ENCODE measurements around the gene POC5. TPM values are rescaled to one million over a fixed set of nuclear protein-coding genes. Genes with fewer than 3 reads are reported as not detected.

The POC5 gene
- total RNA-seq, 1 experiment from 2014 or later = 14.8 TPM

DNA sequence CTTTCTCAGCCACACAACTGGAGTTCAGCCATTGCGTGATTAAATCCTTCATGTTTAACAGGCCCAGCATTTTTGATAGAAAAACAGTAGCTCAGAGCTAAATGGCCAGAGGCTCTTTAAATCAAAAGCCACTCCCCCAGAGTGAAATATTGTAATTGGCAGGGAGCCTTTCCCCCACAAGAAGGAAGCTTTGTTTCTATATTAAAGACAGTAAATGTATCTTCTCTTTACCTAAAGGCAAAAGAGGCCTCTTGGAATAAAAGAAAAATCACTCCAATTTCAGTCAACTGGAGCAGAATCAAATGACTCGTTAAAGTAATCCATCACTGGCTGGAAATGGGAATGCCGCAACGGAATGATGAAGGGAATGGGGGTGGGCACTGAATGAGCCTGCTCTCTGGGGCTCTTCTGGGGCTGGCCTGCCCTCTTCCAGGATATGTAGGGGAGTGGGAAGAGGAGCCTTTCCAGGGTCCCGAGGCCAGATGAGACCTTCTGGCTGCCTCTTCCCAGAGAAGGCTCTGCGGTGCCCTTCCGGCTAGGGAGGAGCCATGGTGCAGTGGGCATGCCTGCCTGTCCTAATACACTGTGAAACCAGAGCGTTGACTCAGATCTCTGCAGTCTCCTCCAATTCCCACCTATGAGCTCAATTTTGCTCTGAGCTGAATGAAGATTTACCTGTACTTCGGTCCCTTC, 60.8 kb downstream of the POC5 start:
- no peaks in the 10 kb centered on the region for H3K36me3 ChIP-seq (ENCODE audit: control insufficient read depth in 1 of 2, insufficient read depth in 2 of 2, low read length in 2 of 2)
- no peak overlapping the region for H3K27ac ChIP-seq (ENCODE audit: low read depth, low read length)
- no peak overlapping the region for H3K4me2 ChIP-seq (ENCODE audit: low read length)
- ChIA-PET POLR2A (no interaction called here), RAD21 (ENCODE audit: low non-redundant PET in 1 of 2, low total read pairs in 2 of 2, uncharacterized antibody in 2 of 2, unreplicated experiment in 2 of 2) (no interaction called here), CTCF (no interaction called here)
- H3K9me2 ChIP-seq (ENCODE audit: insufficient read depth) = no peaks in the 10 kb centered on the region
- no peak overlapping the region for H3K9ac ChIP-seq (ENCODE audit: low read length)
- H3K27me3 ChIP-seq (ENCODE audit: insufficient read depth, low read length) = no peaks in the 10 kb centered on the region
- no peak overlapping the region for H3K4me3 ChIP-seq (replicated peaks in 1 of 2; ENCODE audit: low read depth in 1 of 2, low read length in 2 of 2)
- H4K20me1 ChIP-seq (ENCODE audit: insufficient read depth) = no peaks in the 10 kb centered on the region
- H3K4me1 ChIP-seq (ENCODE audit: control insufficient read depth in 1 of 2, insufficient read depth in 2 of 2, low read length in 2 of 2) = no peaks in the 10 kb centered on the region
- BruUV-seq (replicated peaks) = no TSS peak
- no peak overlapping the region for H2AFZ ChIP-seq (ENCODE audit: low read depth, low read length, poor library complexity, severe bottlenecking)
- TF ChIP-seq ZFX (IDR thresholded peaks at IDR 0.05) (no peak), RAD21 (IDR thresholded peaks at IDR 0.05; ENCODE audit: low read depth) (no peak), YY1 (IDR thresholded peaks at IDR 0.05; ENCODE audit: extremely low read depth, insufficient replicate concordance, low read depth, low read length) (no peak), SP1 (IDR thresholded peaks at IDR 0.05; ENCODE audit: low read depth) (no peak), EZH2 (IDR thresholded peaks at IDR 0.05) (no peak), ELF1 (IDR thresholded peaks at IDR 0.05; ENCODE audit: borderline replicate concordance, low read depth) (no peak), JUND (IDR thresholded peaks at IDR 0.05) (no peak), EGR1 (IDR thresholded peaks at IDR 0.05; ENCODE audit: low read depth) (no peak), EZH2phosphoT487 (IDR thresholded peaks at IDR 0.05; ENCODE audit: borderline replicate concordance) (no peak), ATF3 (IDR thresholded peaks at IDR 0.05) (no peak), SIN3A (IDR thresholded peaks at IDR 0.05; ENCODE audit: low read depth) (no peak), FOSL1 (IDR thresholded peaks at IDR 0.05; ENCODE audit: low read depth) (no peak), POLR2AphosphoS5 (IDR thresholded peaks at IDR 0.05; ENCODE audit: low read depth, low read length) (no peak), POLR2A (IDR thresholded peaks at IDR 0.05; ENCODE audit: borderline replicate concordance, extremely low read depth, insufficient read depth, insufficient read length) (no peak), ZBTB33 (IDR thresholded peaks at IDR 0.05; ENCODE audit: extremely low read depth, insufficient replicate concordance, low read length) (no peak), REST (IDR thresholded peaks at IDR 0.05; ENCODE audit: low read depth) (no peak), TCF7L2 (IDR thresholded peaks at IDR 0.05; ENCODE audit: borderline replicate concordance, extremely low read depth, insufficient read depth, insufficient read length) (no peak)
- TF ChIP-seq, protein P1, sequence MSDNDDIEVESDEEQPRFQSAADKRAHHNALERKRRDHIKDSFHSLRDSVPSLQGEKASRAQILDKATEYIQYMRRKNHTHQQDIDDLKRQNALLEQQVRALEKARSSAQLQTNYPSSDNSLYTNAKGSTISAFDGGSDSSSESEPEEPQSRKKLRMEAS (IDR thresholded peaks at IDR 0.05) = no peak
- no peaks in the 10 kb centered on the region for H3K79me2 ChIP-seq (ENCODE audit: insufficient read depth, low read length)
- H3K9me3 ChIP-seq (ENCODE audit: control insufficient read depth in 1 of 2, insufficient read depth in 1 of 2, low read depth in 1 of 2, low read length in 2 of 2) = no peaks in the 10 kb centered on the region
- intact Hi-C loops (cut with micrococcal nuclease) = no loop called here
- ATAC-seq = no peak
- no peak for DNase-seq (ENCODE audit: low read depth, low spot score)
